ENCODE measurements around the gene NADSYN1.

Gene NADSYN1

DNA sequence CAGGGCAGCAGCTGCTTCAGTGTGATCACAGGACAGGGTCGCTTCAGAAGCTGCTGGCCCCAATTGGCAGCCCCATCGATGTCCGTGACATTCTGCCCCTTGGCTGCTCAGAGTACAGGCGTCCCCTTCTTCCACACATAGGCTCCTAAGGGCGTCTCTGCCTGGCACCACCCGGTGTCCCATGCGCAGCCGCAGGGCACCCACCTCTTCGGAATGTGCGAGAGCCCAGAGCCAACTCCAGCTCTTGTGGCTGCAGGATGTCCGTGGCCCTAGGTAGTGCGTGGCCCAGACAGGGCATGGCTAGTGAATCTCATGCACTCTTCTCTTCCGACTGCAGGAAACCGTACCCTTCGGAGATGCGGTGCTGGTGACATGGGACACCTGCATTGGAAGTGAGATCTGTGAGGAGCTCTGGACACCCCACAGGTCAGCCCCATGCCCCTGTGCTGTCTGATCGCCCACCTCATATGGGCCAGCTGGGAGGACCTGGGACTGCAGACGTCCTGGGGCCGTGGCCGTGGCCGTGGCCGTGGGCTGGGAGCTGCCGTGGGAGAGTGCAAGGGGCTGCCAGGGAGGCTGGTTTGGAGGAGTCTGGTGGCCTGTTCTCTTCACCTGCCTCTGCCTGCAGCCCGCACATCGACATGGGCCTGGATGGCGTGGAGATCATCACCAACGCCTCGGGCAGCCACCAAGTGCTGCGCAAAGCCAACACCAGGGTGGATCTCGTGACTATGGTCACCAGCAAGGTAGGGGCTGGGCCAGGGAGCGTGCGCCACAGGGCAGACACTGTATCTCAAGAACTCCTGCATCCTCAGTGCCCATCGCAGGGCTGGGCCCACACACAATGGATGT, 20.2 kb downstream of the NADSYN1 start:
- DNase-seq (ENCODE audit: low read depth in 1 of 2, low spot score in 1 of 2) = no peak

DNA sequence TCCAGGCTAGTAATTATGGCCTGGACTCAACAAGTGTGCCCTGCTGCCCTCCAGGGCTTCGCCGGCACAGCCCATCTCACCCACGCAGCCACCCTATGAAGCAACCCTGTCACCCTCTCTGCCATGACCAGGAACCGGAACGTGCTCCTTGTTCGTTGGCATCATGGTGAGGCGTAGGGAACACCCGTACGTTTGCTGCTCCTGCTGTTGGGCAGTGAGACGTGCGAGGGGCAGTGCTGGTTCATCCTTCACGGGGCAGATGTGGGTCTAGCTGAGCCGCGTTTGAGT, 20.7 kb downstream of the NADSYN1 start:
- no peak for DNase-seq (ENCODE audit: low read depth in 1 of 2, low spot score in 1 of 2)

DNA sequence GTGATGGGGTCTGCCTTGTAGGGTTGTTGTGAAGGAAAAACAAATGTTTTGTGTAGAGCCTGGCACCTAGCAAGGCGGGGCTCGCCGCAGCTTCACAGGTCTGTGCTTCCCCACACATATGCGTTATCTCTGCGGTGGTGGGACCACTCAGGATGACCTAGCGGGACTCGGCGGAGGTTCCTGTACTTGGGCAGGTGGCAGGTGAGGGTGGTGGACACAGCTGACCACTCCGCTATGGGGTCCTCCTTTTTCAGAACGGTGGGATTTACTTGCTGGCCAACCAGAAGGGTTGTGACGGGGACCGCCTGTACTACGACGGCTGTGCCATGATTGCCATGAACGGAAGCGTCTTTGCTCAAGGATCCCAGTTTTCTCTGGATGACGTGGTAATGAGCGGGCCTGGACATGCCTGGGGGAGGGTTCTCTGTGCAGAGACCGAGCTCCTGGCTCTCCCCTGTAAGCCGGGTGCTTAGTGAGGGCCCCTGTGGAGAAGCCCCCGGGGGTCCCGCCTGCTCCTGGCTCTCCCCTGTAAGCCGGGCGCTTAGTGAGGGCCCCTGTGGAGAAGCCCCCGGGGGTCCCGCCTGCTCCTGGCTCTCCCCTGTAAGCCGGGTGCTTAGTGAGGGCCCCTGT, 21.3 kb downstream of the NADSYN1 start:
- no peak for DNase-seq (ENCODE audit: low read depth in 1 of 2, low spot score in 1 of 2)

DNA sequence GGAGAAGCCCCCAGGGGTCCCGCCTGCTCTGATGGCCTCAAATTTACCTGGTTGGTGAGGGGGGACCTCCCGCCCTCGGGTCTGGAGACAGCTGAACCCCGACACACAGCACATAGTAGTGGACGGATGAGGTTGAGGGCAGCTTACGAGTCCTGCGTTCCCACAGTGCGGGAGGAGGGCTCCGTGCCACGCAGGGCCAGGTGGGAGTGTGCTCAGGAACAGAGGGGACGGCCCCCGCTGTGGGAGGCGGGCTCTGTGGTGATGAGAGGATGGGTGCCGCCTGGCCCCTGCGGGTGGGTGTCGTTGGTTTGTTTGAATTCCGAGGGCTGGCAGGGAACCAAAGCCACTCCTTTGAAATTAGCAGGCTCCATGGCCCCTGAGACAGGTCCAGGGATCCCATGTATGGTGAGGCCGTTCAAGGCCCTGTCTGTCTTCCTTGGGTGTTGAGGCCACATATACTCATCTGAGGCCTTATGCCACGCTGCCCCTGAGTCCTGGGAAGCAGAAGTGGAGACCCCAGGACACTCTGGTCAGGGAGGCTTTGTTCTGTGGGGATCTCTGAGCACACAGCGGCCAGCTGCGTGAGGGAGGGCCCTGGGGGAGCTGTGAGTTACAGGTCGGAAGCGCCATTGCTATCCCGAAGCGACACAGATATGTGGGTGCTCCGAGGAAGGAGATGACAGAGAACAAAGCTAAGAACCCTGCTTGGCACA, 21.9 kb downstream of the NADSYN1 start:
- DNase-seq (ENCODE audit: low read depth in 1 of 2, low spot score in 1 of 2) = no peak

DNA sequence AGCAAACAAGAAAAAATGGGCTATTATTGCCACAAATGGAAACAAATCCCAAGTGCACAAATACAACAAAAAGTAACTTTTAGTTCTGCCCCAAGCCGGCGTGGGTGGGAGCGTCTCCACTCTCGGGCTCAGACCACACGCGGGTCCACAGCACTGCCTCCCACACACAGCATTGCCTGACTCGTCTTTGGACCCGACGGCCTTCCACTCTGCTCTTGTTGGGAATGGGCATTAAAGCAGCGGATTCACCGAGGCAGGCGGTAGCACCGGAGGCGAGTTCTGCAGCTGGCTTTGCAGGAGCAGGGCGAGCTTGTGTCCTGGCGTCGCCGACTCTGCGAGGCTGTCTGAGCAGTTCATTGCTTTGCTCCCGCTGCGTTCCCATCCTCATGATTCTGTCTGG, 23.0 kb downstream of the NADSYN1 start:
- no peak for DNase-seq (ENCODE audit: low read depth in 1 of 2, low spot score in 1 of 2)

DNA sequence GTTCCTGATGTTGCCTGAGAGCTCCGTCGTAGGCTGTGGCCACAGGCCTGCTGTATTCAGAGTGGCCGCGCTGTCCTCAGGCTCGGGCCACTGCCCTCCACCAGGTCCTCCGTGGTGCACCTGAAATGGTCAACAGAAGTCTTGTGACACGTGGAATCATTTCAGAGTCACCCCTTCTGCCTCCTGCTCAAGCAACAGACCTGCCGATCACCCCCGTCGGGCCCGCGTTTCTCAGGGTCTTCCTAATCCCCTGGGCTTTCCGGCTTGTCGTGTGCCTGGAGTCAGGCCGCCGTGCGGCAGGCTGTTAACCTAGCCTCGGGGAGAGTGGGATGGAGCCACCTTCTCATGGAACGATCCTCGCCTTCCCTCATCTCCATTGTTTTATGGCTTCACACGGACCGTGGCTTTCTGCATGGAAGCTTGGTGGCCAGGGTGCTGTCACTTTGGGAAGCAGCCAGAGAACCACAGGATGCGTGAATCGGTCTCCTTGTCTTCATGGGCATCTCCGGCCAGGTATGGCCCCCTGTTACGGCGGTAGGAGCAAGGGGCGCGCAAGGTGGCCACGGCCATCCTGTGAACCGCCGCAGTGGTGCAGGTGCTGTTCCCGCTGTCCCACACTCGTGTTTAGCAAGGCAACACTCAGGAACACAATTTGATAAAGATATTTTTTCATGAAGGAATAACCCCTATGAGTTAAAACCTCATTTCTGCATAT, 24.1 kb downstream of the NADSYN1 start:
- no peak for DNase-seq (ENCODE audit: low read depth in 1 of 2, low spot score in 1 of 2)

DNA sequence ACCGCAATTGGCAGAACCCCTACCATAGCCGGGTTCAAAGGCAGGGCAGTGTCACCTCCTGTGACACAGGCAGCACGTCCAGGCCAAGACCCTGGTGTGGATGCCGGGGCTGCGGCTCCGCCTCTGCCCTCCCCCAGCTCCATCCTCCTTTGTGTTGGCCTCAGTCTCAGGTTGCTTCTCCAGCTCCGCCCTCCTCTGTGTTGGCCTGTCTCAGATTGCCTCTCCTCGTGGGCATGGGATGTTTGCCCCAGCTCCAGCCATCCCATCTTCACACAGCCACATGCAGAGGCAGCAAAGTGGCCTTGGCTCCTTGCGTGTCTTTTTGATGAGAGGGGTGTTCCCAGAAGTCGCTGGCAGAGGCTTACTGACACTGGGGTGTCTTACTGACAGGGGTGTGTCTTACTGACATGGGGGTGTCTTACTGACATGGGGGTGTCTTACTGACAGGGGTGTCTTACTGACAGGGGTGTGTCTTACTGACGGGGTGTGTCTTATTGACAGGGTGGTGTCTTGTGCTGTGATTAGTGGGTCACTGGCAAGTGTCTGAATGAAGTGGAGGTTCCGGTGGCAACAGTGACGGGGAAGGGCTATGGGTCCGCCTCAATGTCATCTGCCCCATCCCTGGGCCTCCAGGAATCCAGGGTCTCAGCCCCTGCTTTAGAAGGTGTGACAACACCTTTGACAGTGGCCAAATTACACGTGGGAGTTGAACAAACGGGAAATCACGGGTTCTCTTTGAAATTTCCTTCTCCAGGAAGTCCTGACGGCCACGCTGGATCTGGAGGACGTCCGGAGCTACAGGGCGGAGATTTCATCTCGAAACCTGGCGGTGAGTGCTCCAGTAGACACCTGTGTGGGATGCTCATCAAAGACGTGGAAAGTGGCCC, 24.9 kb downstream of the NADSYN1 start:
- DNase-seq (ENCODE audit: low read depth in 1 of 2, low spot score in 1 of 2) = no peak

DNA sequence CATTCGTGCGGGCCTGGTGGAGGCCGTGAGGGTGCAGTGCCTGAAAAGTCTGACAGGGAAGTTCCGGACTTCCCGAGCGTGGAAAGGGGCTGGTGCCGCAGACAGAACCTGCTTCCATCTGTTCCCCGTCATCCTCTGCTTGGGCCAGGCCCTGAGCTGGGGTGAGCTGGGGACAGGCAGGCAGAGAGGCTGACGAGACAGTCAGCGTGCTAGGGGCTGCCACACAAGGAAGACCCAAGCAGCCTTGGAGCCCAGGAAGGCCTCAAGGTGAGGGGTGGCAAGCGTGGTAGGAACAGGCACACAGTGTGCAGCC, 25.5 kb downstream of the NADSYN1 start:
- DNase-seq (ENCODE audit: low read depth in 1 of 2, low spot score in 1 of 2) = no peak

DNA sequence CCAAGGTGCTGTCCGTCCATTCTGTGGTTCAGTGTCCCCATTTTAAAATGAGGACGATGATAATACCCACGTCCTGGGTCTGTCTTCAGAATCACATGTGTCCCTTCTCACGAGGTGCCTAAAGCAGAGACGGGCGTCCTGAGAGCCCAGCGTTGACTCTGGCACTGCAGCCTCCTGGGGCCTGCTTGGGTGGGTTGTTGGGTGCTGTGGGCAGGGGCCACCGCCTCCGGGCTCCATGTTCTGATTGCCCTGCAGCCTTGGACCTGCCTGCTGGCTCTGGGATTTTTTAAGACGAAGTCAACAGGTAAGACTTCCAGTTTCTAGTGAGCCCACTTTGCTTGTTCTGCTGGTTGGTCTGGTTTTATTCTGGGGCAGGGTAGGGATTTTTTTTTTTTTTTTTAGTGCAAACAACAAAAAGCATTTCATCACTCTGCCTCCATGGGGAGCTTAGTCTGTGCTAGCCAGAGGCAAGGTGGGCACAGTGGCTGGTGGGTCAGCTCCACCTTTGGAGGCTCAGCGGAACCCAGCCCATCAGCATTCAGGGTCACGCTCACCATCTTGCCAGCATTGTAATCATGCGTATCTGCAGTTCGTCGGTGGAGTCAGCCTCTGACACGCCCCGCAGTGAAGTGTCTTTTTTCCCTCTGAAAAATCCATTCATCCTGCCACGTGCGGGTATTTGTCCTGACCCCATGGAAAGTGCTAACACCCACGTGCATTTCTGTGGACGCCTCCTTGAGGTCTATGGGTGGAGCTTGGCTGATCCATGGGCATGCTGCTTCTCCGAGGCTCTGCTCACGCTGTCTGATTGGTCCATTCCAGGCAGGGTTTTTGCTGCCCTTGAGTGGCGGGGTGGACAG, 28.3 kb downstream of the NADSYN1 start:
- no peak for DNase-seq (ENCODE audit: low read depth in 1 of 2, low spot score in 1 of 2)

DNA sequence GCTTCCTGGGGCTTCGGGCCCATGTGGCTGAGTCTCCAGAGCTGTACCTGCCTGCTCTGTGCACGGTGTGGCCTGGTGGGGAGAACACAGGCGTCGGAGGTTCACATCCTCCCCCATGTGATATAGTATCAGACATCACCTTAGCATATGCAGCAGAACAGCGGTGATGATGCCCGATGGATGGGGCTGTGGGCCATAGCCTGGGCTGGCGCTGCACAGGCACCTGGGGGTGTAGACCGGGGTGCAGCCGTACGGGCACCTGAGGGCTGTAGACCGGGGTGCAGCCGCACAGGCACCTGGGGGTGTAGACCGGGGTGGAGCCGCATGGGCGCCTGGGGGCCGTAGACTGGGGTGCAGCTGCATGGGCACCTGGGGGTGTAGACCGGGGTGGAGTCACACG, 29.2 kb downstream of the NADSYN1 start:
- no peak for DNase-seq (ENCODE audit: low read depth in 1 of 2, low spot score in 1 of 2)

DNA sequence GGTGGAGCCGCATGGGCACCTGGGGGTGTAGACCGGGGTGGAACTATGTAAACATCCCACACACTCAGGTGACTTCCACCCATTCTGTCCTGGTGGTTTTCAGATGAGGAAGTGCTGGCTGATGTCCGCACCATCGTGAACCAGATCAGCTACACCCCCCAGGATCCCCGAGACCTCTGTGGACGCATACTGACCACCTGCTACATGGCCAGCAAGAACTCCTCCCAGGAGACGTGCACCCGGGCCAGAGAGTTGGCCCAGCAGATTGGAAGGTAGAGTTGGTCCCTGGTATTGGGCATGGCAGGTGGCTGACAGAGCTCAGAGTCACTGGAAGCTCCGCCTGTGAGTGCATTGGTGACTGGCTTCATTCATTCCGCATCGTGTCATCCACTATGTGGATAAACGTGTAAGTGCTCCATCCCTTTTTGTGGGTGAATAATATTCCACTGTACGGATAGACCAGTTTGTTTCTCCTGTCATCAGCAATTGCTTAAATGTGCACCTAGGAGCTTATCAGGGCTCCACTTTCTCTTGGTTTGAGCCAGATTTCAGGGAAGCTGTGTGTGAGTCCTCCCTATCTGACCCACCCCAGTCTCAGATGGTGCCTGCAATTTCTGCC, 29.9 kb downstream of the NADSYN1 start:
- no peak for DNase-seq (ENCODE audit: low read depth in 1 of 2, low spot score in 1 of 2)

DNA sequence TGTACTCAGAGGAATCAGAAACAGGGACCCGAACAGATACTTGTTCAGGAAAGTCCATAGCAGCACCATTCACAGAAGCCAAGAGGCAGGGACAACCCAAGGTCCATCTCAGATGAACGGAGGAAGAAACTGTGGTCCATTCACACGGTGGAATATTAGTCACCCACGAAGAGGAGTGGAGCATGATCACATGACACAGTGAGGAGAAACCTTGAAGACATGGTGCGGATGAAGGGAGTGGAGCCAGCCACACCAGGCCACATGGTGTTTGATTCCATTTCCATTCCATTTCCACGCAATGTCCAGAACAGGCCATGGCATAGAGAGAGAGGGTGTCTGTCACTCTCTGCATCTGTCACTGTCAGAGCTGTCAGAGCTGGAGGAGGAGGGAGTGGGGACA, 30.7 kb downstream of the NADSYN1 start:
- DNase-seq (ENCODE audit: low read depth in 1 of 2, low spot score in 1 of 2) = no peak

DNA sequence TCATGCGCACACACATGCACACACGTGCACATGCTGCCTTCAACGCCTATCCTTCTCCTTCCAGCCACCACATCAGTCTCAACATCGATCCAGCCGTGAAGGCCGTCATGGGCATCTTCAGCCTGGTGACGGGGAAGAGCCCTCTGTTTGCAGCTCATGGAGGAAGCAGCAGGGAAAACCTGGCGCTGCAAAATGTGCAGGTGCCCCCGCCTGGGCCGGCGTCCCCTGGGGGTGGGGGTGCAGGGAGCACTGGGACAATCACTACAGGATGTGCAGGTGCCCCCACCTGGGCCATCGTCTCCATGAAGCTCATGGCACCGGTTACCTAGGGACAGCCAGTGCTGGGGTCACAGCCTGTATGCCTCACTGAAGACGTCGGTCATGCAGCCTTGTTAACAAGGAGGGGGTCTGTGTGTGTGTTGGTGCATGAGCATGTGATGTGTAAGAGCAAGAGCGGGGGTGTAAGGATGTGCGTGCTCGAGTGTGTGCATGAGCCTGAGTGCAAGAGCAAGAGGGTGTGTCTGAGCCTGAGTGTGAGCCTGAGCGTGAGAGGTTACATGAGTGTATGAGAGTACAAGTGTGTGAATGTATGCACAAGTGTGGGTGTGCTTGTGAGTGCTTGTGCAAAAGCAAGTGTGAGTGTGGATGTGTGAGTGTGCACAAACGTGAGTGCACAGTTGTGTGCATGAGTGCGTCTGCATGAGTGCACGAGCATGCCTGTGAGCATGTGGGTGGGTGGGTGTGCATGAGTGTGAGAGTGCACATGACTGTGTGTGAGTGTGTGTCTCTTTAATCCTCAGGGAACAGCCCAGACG, 31.5 kb downstream of the NADSYN1 start:
- no peak for DNase-seq (ENCODE audit: low read depth in 1 of 2, low spot score in 1 of 2)

DNA sequence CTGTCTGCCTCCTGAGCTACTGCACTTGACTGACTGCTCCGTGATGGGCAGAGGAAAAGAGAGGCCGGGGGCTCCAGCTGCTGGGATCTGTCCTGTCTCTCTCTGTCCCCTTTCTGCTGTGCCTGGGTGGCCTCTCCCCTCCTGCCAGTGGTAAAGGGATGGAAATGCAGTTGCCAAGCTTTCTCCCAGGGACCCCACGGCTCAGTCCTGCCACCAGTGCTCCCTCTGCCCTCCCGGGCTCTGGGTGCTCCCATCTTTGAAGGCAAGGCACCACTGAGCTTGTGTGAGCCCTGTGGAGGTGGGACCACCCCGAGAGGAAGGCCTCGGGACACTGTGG, 32.0 kb downstream of the NADSYN1 start:
- no peak for DNase-seq (ENCODE audit: low read depth in 1 of 2, low spot score in 1 of 2)

DNA sequence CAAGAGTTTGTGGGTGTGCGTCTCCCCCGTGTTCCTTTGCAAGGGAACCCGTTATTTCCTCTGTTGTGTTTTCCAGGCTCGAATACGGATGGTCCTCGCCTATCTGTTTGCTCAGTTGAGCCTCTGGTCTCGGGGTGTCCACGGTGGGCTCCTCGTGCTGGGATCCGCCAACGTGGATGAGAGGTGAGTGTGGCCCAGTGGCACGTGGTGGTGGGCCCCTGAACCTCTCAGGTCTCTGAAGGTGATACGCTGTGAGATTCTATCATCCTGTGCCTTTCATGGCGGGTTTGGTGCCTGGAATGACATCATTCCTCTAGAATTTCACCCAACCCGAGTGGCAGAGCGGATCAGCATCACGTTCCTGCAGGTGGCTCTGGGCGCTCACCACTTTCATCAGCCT, 32.5 kb downstream of the NADSYN1 start:
- DNase-seq (ENCODE audit: low read depth in 1 of 2, low spot score in 1 of 2) = no peak

DNA sequence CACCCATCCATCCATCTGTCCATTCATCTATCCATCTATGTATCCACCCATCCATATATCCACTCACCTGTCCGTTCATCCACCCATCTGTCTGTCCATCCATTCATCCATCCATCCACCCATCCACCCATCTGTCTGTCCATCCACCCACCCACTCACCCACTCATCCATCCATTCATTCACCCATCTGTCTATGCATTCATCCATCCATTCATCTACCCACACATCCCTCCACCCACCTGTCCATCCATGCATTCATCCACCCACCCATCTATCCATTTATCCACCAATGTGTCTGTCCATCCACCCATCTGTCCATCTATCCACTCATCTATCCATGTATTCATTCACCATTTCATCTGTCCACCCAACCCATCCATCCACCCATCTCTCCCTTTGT, 33.3 kb downstream of the NADSYN1 start:
- DNase-seq (ENCODE audit: low read depth in 1 of 2, low spot score in 1 of 2) = no peak

DNA sequence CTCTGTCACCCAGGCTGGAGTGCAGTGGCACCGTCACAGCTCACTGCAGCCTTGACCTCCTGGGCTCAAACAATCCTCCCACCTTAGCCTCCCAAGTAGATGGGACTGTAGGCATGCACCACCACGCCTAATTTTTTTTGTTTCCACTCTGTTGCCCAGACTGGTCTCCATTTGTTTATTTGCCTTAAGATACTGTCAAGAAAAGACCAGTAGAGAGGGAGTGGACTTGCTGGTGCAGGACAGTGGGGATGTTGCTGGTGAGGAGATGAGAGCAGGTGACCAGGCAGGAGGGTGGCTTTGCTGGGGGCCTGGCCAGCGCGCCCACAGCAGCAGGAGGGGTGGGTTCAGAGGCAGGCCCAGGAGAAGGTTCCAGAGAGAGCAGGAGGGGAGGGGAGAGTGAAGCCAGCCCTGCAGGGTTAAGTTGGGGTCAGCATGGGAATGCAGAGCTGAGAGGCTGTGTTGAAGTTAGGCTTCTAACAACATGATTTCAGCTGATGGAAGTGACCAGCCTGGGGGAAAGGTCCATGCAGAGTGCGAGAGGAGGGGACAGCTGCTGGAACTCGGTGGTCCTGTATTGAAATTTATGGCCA, 35.8 kb downstream of the NADSYN1 start:
- DNase-seq (ENCODE audit: low read depth in 1 of 2, low spot score in 1 of 2) = no peak

DNA sequence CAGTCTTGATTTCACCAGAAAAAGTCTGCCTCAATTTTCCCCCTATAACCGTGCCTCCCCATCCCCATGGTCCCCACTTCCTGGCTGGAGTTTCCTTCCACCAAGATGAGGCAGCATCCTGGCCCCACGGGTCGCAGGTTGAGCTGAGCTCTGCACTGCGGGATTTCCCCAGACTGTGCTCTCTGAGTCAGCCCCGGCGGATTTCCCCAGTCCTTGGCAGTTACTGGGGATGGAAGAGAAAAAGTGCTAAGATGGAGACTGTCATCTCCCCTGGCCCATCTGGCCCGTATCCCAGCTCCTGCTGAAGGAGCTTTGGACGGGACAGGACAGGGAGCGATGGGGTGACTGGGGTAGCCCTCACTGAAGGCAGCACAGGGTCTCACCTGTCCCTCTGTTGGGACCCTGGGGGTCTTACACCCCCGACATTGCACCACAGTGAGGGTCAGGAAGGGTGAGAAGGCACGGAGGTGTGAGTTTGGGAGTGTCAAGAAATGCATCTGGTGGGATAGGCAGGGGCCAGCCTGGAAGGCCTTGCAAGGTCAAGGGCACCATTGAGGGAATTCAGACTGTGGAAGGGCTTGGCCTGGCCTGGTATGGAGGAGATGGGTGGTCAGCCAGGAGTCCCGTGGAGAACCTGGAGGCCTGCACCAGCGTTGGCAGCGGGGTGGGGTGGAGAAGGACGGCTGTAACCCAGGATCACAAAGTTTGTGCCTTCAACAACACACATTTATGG, 36.5 kb downstream of the NADSYN1 start:
- no peak for DNase-seq (ENCODE audit: low read depth in 1 of 2, low spot score in 1 of 2)

Measured in activated T-helper 1 cell treated with anti-CD3 and anti-CD28 coated beads, Interleukin-2, amount 50 U/mL, for 16 hours (primary cell).